Neural progenitor cell (in vitro differentiated cells): Measurements from ENCODE around the gene APH1B. TPM values are rescaled to one million over a fixed set of nuclear protein-coding genes. Genes with fewer than 3 reads are reported as not detected.

Source experiments
- DNase-seq: peaks from one replicate; pipeline ENCODE4 v3.0.0-alpha.2; 2016; ENCODE audit warnings: low spot score
- H2AFZ ChIP-seq: fragments of 200-600 bp; sonication (generic); replicated peaks from 2 replicates; pipeline ENCODE4 v1.6.1; 2016; ENCODE audit warnings: antibody characterized with exemption
- H3F3A ChIP-seq: fragments of 200-600 bp; sonication (generic); 2 replicates; pipeline ENCODE4 v1.6.1; 2016; ENCODE audit warnings: antibody characterized with exemption, low read depth
- H3K27ac ChIP-seq: fragments of 200-600 bp; sonication (generic); 2 replicates; pipeline ENCODE4 v1.5.1; 2016; ENCODE audit warnings: mild to moderate bottlenecking
- H3K27me3 ChIP-seq: fragments of 200-600 bp; sonication (generic); 2 replicates; pipeline ENCODE4 v1.6.1; 2016; ENCODE audit warnings: mild to moderate bottlenecking, moderate library complexity
- H3K36me3 ChIP-seq: fragments of 200-600 bp; sonication (generic); 2 replicates; pipeline ENCODE4 v1.5.1; 2016
- H3K4me1 ChIP-seq: fragments of 200-600 bp; sonication (generic); 2 replicates; pipeline ENCODE4 v1.6.1; 2016; ENCODE audit warnings: mixed run types
- H3K4me2 ChIP-seq: fragments of 200-600 bp; sonication (generic); 2 replicates; pipeline ENCODE4 v1.6.1; 2016
- H3K4me3 ChIP-seq: fragments of 200-600 bp; sonication (generic); 2 replicates; pipeline ENCODE4 v1.5.1; 2016
- H3K79me2 ChIP-seq: fragments of 200-600 bp; sonication (generic); 2 replicates; pipeline ENCODE4 v1.6.1; 2016; ENCODE audit warnings: low read depth
- H3K9ac ChIP-seq: fragments of 200-600 bp; sonication (generic); 2 replicates; pipeline ENCODE4 v1.6.1; 2016
- H3K9me3 ChIP-seq: fragments of 200-600 bp; sonication (generic); 2 replicates; pipeline ENCODE4 v1.5.1; 2016; ENCODE audit warnings: low read depth
- H4K20me1 ChIP-seq: fragments of 200-600 bp; sonication (generic); 2 replicates; pipeline ENCODE4 v1.6.1; 2016; ENCODE audit warnings: low read depth
- H3K27ac Mint-ChIP-seq: 3 replicates; pipeline ENCODE4 v1.8.0; 2021; ENCODE audit warnings: mixed read lengths
- H3K27me3 Mint-ChIP-seq: 2 replicates; pipeline ENCODE4 v1.8.0; 2022; ENCODE audit warnings: low read depth, mild to moderate bottlenecking, inconsistent platforms, moderate library complexity, mixed read lengths; ENCODE audit not compliant: insufficient read depth
- H3K36me3 Mint-ChIP-seq: 3 replicates; pipeline ENCODE4 v1.8.0; 2021; ENCODE audit warnings: mixed read lengths
- H3K4me1 Mint-ChIP-seq: 3 replicates; pipeline ENCODE4 v1.8.0; 2021; ENCODE audit warnings: mixed read lengths
- H3K4me3 Mint-ChIP-seq: 3 replicates; pipeline ENCODE4 v1.8.0; 2021; ENCODE audit warnings: mild to moderate bottlenecking, moderate library complexity, mixed read lengths
- H3K9me3 Mint-ChIP-seq: 3 replicates; pipeline ENCODE4 v1.8.0; 2020; ENCODE audit warnings: mixed read lengths
- CTCF ChIP-seq: fragments of 200-600 bp; sonication (generic); IDR thresholded peaks from 2 replicates; pipeline ENCODE4 v1.5.1; 2017; ENCODE audit warnings: antibody characterized with exemption, mild to moderate bottlenecking
- EZH2 ChIP-seq: fragments of 200-600 bp; sonication (generic); IDR thresholded peaks from 2 replicates; pipeline ENCODE4 v1.6.1; 2017; ENCODE audit warnings: antibody characterized with exemption, mild to moderate bottlenecking, moderate library complexity
- EZH2phosphoT487 ChIP-seq: fragments of 200-600 bp; sonication (generic); IDR thresholded peaks from 2 replicates; pipeline ENCODE4 v1.6.1; 2017; ENCODE audit warnings: antibody characterized with exemption
- total RNA-seq: library from RNA; depleted of rRNA; stranded (reverse); fragments of >200 nt; gene quantifications from 2 replicates; pipeline ENCODE4 v1.2.3, GENCODE V29; 2015; ENCODE audit warnings: low replicate concordance

The APH1B gene
- total RNA-seq, 1 donor from 2014 or later = 4.0 TPM

- Mint-ChIP-seq H3K36me3 (no peaks in the 10 kb centered on the region), H3K4me3 (no peak overlapping the region), H3K4me1 (peaks cover 41% of the 10 kb centered on the region), H3K9me3 (peaks cover 6% of the 10 kb centered on the region), H3K27ac (no peak overlapping the region), H3K27me3 (peaks cover 3% of the 10 kb centered on the region)
- Histone ChIP-seq H3K9ac (no peak overlapping the region), H4K20me1 (no peaks in the 10 kb centered on the region), H3K27me3 (no peaks in the 10 kb centered on the region), H2AFZ (no peak overlapping the region), H3K36me3 (no peaks in the 10 kb centered on the region), H3K4me1 (no peaks in the 10 kb centered on the region), H3K4me3 (no peak overlapping the region), H3K27ac (no peak overlapping the region), H3K79me2 (no peaks in the 10 kb centered on the region), H3K4me2 (no peak overlapping the region), H3F3A (no peaks in the 10 kb centered on the region), H3K9me3 (no peaks in the 10 kb centered on the region)
- DNase-seq = no peak
- TF ChIP-seq CTCF = no peak
- TF ChIP-seq EZH2phosphoT487 = no peak
- no peak for TF ChIP-seq EZH2
Observed at GRCh38 chr15:63357731-63358130, 80.3 kb downstream of the APH1B start.

GRCh38 chr15:63358241-63359029, 81.0 kb downstream of the APH1B start:
- Histone ChIP-seq H4K20me1 (no peaks in the 10 kb centered on the region), H3K27me3 (no peaks in the 10 kb centered on the region), H2AFZ (no peak overlapping the region), H3F3A (no peaks in the 10 kb centered on the region), H3K9me3 (no peaks in the 10 kb centered on the region), H3K27ac (no peak overlapping the region), H3K9ac (no peak overlapping the region), H3K4me3 (no peak overlapping the region), H3K36me3 (no peaks in the 10 kb centered on the region), H3K4me1 (no peaks in the 10 kb centered on the region), H3K4me2 (no peak overlapping the region), H3K79me2 (no peaks in the 10 kb centered on the region)
- Mint-ChIP-seq H3K9me3 (peaks cover 6% of the 10 kb centered on the region), H3K36me3 (no peaks in the 10 kb centered on the region), H3K4me3 (no peak overlapping the region), H3K27me3 (peaks cover 3% of the 10 kb centered on the region), H3K27ac (no peak overlapping the region), H3K4me1 (peaks cover 43% of the 10 kb centered on the region)
- DNase-seq = no peak
- TF ChIP-seq CTCF (no peak), EZH2 (no peak), EZH2phosphoT487 (no peak)

Other genes with a start within 250 kb of the APH1B start
- gene TPM1, start 234.9 kb upstream of the APH1B start, total RNA-seq = 614 and 623 TPM in 2 replicates
- gene LACTB, start 155.7 kb upstream of the APH1B start, total RNA-seq = 3.6 and 4.4 TPM in 2 replicates
- gene RPS27L, start 120.1 kb upstream of the APH1B start, total RNA-seq = 57.8 and 111 TPM in 2 replicates
- gene RAB8B, start 88.0 kb upstream of the APH1B start, total RNA-seq = 61.3 and 107 TPM in 2 replicates
- gene CA12, start 104.2 kb downstream of the APH1B start, total RNA-seq = 0.45 and 0.81 TPM in 2 replicates
- 48.8 and 64.2 TPM in 2 replicates for gene USP3, start 227.0 kb downstream of the APH1B start, total RNA-seq